Hepatocyte (in vitro differentiated cells): Measurements from ENCODE around the gene USP49. TPM values are rescaled to one million over a fixed set of nuclear protein-coding genes. Genes with fewer than 3 reads are reported as not detected.

Source experiments
- DNase-seq: peaks from one replicate; pipeline ENCODE4 v3.0.0-alpha.2; 2016; ENCODE audit warnings: low spot score
- H2AFZ ChIP-seq: fragments of 200-600 bp; sonication (generic); 2 replicates; pipeline ENCODE4 v1.6.0; 2016; ENCODE audit warnings: antibody characterized with exemption, mild to moderate bottlenecking
- H3K27ac ChIP-seq: fragments of 200-600 bp; sonication (generic); 2 replicates; pipeline ENCODE4 v1.5.1; 2016; ENCODE audit warnings: mild to moderate bottlenecking
- H3K27me3 ChIP-seq: fragments of 200-600 bp; sonication (generic); 2 replicates; pipeline ENCODE4 v1.6.1; 2016
- H3K36me3 ChIP-seq: fragments of 200-600 bp; sonication (generic); replicated peaks from 2 replicates; pipeline ENCODE4 v1.5.1; 2016; ENCODE audit warnings: low read depth; ENCODE audit not compliant: insufficient read depth
- H3K4me1 ChIP-seq: fragments of 200-600 bp; sonication (generic); 2 replicates; pipeline ENCODE4 v1.5.1; 2016; ENCODE audit warnings: mild to moderate bottlenecking, moderate library complexity; ENCODE audit not compliant: insufficient read depth
- H3K4me2 ChIP-seq: fragments of 200-600 bp; sonication (generic); 2 replicates; pipeline ENCODE4 v1.6.0; 2016
- H3K4me3 ChIP-seq: fragments of 200-600 bp; sonication (generic); 2 replicates; pipeline ENCODE4 v1.5.1; 2016; ENCODE audit warnings: mild to moderate bottlenecking
- H3K79me2 ChIP-seq: fragments of 200-600 bp; sonication (generic); 2 replicates; pipeline ENCODE4 v1.6.0; 2017; ENCODE audit warnings: mild to moderate bottlenecking
- H3K9me2 ChIP-seq: fragments of 200-600 bp; sonication (generic); replicated peaks from 2 replicates; pipeline ENCODE4 v1.6.0; 2017; ENCODE audit warnings: mild to moderate bottlenecking; ENCODE audit not compliant: insufficient read depth
- H3K9me3 ChIP-seq: fragments of 200-600 bp; sonication (generic); 2 replicates; pipeline ENCODE4 v1.5.1; 2016; ENCODE audit warnings: low read depth, mild to moderate bottlenecking
- H4K20me1 ChIP-seq: fragments of 200-600 bp; sonication (generic); 2 replicates; pipeline ENCODE4 v1.6.0; 2016; ENCODE audit warnings: mild to moderate bottlenecking; ENCODE audit not compliant: insufficient read depth, poor library complexity, severe bottlenecking
- CTCF ChIP-seq: fragments of 200-600 bp; sonication (generic); IDR thresholded peaks from 2 replicates; pipeline ENCODE4 v1.5.1; 2016; ENCODE audit warnings: antibody characterized with exemption, mild to moderate bottlenecking; ENCODE audit not compliant: poor library complexity
- EZH2 ChIP-seq: fragments of 200-600 bp; sonication (generic); IDR thresholded peaks from 2 replicates; pipeline ENCODE4 v1.6.1; 2016; ENCODE audit warnings: antibody characterized with exemption, mild to moderate bottlenecking, borderline replicate concordance
- EZH2phosphoT487 ChIP-seq: fragments of 200-600 bp; sonication (generic); IDR thresholded peaks from one replicate; pipeline ENCODE4 v1.6.1; 2018; ENCODE audit warnings: antibody characterized with exemption, mild to moderate bottlenecking, low read depth, moderate library complexity; ENCODE audit not compliant: unreplicated experiment, severe bottlenecking
- WGBS: methylation state at CpG from one replicate; pipeline ENCODE4 v1.1.6; 2016; ENCODE audit warnings: low lambda C conversion rate; ENCODE audit errors: missing lambda C conversion rate; 5-methylcytosine and 5-hydroxymethylcytosine counted together
- polyA plus RNA-seq: library from polyadenylated mRNA; unstranded; fragments of >200 nt; fragmentation: Nextera tagmentation; extraction: Ambion mirVana; gene quantifications from 2 replicates; pipeline ENCODE4 v1.2.1, GENCODE V29; 2016
- total RNA-seq: library from RNA; depleted of rRNA; stranded (reverse); fragments of >200 nt; gene quantifications from 2 replicates; pipeline ENCODE4 v1.2.3, GENCODE V29; 2014

USP49 gene
- total and polyA plus RNA-seq, 2 experiments from 2014 or later = 1.0 to 2.4 TPM

DNA sequence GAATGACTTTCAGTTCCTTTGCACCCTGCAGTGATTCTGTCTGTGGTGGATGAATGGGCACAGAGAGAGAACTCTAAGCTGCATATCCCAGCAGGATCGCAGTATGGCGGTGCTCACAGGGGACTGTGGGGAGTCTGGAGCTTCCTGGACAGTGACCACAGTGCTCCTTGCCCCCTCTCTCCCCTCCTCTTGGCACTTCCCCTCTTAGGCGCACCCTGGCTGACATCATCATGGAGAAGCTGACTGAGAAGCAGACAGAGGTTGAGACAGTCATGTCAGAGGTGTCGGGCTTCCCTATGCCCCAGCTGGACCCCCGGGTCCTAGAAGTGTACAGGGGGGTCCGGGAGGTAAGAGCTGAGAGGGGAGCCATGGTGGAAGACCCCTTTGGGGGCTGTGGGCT is 34.7 kb upstream of the USP49 start:
- Histone ChIP-seq H2AFZ (no peak overlapping the region), H3K36me3 (no peaks in the 10 kb centered on the region), H3K4me2 (no peak overlapping the region), H3K9me2 (no peaks in the 10 kb centered on the region), H3K27ac (no peak overlapping the region), H3K27me3 (no peaks in the 10 kb centered on the region), H3K79me2 (peaks cover 24% of the 10 kb centered on the region), H3K4me3 (no peak overlapping the region), H4K20me1 (no peaks in the 10 kb centered on the region), H3K9me3 (no peaks in the 10 kb centered on the region), H3K4me1 (no peaks in the 10 kb centered on the region)
- 98% methylated on average over 6 of the region's 6 CpGs for WGBS
- no peak for DNase-seq
- TF ChIP-seq EZH2 (no peak), CTCF (no peak), EZH2phosphoT487 (no peak)

DNA sequence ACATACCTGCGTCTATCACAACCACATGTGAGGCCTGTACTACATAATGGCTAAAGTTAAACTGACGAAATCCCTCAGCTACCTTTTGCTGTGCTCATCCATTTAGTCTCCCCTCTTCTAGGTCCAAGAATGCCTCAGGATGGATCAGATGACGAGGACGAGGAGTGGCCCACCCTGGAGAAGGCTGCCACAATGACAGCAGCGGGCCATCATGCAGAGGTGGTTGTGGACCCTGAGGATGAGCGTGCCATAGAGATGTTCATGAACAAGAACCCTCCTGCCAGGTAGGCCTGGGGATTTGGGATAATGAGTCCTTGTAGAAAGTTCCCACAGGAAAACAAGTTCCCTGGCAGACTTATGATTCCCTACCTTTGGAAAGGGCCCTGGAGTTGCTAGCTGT is 32.1 kb upstream of the USP49 start:
- H2AFZ ChIP-seq = no peak overlapping the region
- H3K27ac ChIP-seq = no peak overlapping the region
- no peaks in the 10 kb centered on the region for H3K27me3 ChIP-seq
- TF ChIP-seq EZH2 (no peak), CTCF (no peak), EZH2phosphoT487 (no peak)
- H3K36me3 ChIP-seq = no peaks in the 10 kb centered on the region
- peaks cover 8% of the 10 kb centered on the region for H3K4me1 ChIP-seq
- H3K4me3 ChIP-seq = no peak overlapping the region
- DNase-seq = no peak
- H3K9me2 ChIP-seq = no peaks in the 10 kb centered on the region
- H4K20me1 ChIP-seq = no peaks in the 10 kb centered on the region
- peaks cover 50% of the 10 kb centered on the region for H3K79me2 ChIP-seq
- whole genome bisulfite sequencing = 93% methylated on average over 6 of the region's 6 CpGs
- no peak overlapping the region for H3K4me2 ChIP-seq
- H3K9me3 ChIP-seq = no peaks in the 10 kb centered on the region

GRCh38 chr6:41922154-41922553 is 27.0 kb upstream of the USP49 start:
- Histone ChIP-seq H2AFZ (peak overlapping the region; percentile 57), H3K4me3 (peak overlapping the region; percentile 47), H3K27me3 (no peaks in the 10 kb centered on the region), H3K4me2 (peak overlapping the region; percentile 91), H3K9me2 (no peaks in the 10 kb centered on the region), H3K27ac (peak overlapping the region; percentile 97), H3K4me1 (peaks cover 20% of the 10 kb centered on the region), H4K20me1 (no peaks in the 10 kb centered on the region), H3K9me3 (no peaks in the 10 kb centered on the region), H3K36me3 (no peaks in the 10 kb centered on the region), H3K79me2 (peaks cover 80% of the 10 kb centered on the region)
- DNase-seq = no peak
- TF ChIP-seq EZH2 (no peak), CTCF (no peak), EZH2phosphoT487 (no peak)
- WGBS = 14% methylated on average over 7 of the region's 7 CpGs

DNA sequence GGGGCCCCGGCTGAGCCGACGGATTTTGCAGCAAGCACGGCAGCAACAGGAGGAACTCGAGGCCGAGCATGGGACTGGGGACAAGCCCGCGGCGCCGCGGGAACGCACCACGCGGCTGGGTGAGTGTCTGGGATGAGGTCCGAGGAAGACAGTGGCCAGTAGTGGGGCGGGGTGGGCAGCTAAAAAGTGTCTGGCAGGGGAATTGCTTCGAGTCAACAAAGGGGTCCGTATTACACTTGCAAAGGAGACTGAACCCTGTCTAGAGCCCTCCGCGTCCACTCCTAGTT is 26.5 kb upstream of the USP49 start:
- Histone ChIP-seq H3K36me3 (no peaks in the 10 kb centered on the region), H3K9me3 (no peaks in the 10 kb centered on the region), H3K9me2 (no peaks in the 10 kb centered on the region), H3K27ac (peak overlapping the region; percentile 97), H3K27me3 (no peaks in the 10 kb centered on the region), H3K4me1 (peaks cover 20% of the 10 kb centered on the region), H3K4me2 (peak overlapping the region; percentile 91), H3K4me3 (peak overlapping the region; percentile 47), H4K20me1 (no peaks in the 10 kb centered on the region), H2AFZ (peak overlapping the region; percentile 57), H3K79me2 (peaks cover 82% of the 10 kb centered on the region)
- TF ChIP-seq EZH2 (no peak), EZH2phosphoT487 (no peak), CTCF (no peak)
- WGBS = under 1% methylated on average over 19 of the region's 20 CpGs
- no peak for DNase-seq
